ENCODE measurements around the gene CYP26A1.

Gene CYP26A1

DNA sequence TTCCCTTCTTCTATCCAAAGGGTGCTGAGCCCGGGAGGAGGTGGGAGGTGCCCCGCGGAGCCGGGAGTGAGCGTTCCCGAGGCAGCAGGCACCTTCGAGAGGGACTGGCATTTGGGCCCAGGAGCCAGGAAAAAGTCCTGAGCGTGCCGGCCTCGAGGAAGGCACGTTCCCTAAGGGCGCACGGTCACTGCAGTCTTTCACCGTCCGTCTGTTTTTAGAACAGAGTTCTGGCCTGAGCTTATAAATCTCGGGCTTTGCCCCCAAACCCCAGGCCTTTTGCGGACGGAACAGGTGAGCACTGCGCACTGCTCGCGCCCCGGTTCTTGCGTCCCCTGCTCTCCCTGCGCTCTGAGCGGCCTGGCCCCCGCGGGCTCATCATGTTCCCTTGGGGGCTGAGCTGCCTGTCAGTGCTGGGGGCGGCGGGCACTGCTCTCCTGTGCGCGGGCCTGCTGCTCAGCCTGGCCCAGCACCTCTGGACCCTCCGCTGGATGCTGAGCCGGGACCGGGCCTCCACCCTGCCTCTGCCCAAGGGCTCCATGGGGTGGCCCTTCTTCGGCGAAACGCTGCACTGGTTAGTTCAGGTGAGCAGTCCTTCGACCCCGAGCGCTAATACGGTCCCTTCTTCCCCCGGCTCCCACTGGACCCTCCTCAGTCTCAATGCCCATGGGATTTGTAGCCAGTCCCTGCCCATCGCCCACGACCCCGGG, 12.7 kb upstream of the CYP26A1 start:
- TF ChIP-seq, protein P1, sequence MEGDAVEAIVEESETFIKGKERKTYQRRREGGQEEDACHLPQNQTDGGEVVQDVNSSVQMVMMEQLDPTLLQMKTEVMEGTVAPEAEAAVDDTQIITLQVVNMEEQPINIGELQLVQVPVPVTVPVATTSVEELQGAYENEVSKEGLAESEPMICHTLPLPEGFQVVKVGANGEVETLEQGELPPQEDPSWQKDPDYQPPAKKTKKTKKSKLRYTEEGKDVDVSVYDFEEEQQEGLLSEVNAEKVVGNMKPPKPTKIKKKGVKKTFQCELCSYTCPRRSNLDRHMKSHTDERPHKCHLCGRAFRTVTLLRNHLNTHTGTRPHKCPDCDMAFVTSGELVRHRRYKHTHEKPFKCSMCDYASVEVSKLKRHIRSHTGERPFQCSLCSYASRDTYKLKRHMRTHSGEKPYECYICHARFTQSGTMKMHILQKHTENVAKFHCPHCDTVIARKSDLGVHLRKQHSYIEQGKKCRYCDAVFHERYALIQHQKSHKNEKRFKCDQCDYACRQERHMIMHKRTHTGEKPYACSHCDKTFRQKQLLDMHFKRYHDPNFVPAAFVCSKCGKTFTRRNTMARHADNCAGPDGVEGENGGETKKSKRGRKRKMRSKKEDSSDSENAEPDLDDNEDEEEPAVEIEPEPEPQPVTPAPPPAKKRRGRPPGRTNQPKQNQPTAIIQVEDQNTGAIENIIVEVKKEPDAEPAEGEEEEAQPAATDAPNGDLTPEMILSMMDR (conservative IDR thresholded peaks at IDR 0.05; ENCODE audit: low read depth, low read length) = no peak
- no peak overlapping the region for H3K4me3 ChIP-seq (ENCODE audit: low read depth, low read length)
- no peak for DNase-seq (ENCODE audit: low read depth)

DNA sequence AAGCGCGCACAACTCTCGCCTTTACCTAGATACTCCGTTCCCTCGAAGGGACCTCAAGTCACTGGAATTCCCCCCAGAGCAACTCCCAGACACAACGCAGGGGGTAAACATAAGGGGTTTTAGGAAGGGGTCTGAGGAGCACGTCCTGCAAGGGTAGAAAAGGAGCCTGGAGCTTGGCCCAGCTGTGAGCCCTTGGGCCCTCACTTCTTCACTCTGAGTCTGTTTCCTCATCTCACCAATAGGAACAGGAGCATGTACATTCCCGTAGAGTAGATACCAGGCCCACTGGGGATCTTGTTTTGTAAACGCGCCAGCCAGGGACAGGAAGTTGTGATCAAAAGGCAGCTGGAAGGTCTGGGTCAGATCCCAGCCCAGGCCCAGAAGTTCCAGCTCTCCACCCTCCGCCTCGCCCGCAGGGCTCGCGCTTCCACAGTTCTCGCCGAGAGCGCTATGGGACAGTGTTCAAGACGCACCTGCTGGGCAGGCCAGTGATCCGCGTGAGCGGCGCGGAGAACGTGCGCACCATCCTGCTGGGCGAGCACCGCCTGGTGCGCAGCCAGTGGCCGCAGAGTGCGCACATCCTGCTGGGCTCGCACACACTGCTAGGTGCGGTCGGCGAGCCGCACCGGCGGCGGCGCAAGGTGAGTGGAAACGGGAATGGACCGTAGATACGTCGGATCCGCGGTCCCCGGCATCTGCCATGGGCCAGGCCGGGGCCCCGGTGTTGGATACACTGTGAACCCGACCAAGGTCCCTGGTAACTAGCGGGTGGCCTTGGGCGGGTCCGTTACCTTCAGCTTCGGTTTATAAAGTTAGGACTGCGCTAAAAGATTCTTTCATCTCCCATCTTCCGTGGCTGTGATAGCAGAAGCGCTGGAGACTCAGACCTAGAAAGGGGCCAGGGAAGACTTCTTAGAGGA, 11.8 kb upstream of the CYP26A1 start:
- peak; percentile 35 for DNase-seq (ENCODE audit: low read depth)
- peak overlapping the region; percentile 38 for H3K4me3 ChIP-seq (ENCODE audit: low read depth, low read length)
- TF ChIP-seq, protein P1 (conservative IDR thresholded peaks at IDR 0.05; ENCODE audit: low read depth, low read length) = no peak

DNA sequence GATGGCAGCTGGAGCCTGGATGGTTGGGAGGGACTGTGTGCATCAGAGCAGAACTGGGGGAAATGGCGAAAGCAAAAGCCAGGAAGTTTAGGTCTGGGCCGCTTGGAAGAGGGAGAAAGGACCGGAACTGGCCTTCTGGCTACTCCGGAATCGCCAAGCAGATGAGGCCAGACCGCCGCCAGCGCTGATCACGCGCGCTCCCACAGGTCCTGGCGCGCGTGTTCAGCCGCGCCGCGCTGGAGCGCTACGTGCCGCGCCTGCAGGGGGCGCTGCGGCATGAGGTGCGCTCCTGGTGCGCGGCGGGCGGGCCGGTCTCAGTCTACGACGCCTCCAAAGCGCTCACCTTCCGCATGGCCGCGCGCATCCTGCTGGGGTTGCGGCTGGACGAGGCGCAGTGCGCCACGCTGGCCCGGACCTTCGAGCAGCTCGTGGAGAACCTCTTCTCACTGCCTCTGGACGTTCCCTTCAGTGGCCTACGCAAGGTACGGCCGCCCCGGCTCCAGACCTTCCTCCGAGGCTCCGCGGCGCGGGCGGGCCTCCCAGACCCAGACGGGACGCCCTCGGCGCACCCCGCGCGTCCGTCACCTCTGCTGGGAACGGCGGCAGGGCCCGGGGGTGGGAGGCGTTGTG, 11.1 kb upstream of the CYP26A1 start:
- peak; percentile 44 for DNase-seq (ENCODE audit: low read depth)
- TF ChIP-seq, protein P1 (conservative IDR thresholded peaks at IDR 0.05; ENCODE audit: low read depth, low read length) = peak; percentile 37
- peak overlapping the region; percentile 38 for H3K4me3 ChIP-seq (ENCODE audit: low read depth, low read length)

DNA sequence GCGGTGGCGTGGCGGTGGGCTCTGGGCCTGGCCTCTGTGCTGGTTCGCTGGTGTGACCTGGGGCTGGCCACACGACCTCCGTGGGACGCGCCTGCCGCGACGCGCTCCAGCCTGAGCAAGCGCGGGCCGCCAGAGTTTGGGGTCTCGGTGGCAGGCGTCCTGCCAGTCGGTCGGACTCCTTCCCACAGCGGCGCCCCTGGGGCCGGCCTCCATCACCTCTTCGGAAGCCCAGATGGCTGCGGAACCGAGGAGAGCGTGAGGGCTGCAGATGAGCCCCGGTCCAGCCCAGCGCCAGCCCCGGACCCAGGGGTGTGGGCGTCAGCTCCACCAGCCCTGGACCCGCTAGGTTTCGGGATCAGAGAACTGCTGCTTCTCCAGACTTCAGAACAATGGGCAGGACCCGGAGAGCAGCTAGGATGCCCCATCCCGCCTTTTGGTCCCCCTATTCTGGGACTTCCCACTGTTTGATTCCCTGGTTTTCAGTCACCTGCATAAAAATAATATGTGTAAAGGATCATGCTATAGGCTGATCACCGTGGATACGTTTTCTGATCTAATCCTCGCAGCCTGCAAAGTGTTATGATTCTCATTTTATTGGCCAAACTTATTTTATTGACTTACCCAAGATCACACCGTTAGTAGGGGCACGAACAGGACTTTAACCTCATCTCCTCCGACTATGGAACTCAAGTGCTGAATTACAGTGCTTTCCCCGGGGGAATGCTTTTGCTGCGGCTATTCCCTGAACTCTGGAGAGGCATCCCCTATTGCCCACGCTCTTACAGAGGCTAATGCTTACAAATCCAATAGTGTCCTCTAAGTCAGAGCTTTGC, 10.3 kb upstream of the CYP26A1 start:
- DNase-seq (ENCODE audit: low read depth) = no peak
- H3K4me3 ChIP-seq (ENCODE audit: low read depth, low read length) = no peak overlapping the region
- TF ChIP-seq, protein P1 (conservative IDR thresholded peaks at IDR 0.05; ENCODE audit: low read depth, low read length) = no peak

DNA sequence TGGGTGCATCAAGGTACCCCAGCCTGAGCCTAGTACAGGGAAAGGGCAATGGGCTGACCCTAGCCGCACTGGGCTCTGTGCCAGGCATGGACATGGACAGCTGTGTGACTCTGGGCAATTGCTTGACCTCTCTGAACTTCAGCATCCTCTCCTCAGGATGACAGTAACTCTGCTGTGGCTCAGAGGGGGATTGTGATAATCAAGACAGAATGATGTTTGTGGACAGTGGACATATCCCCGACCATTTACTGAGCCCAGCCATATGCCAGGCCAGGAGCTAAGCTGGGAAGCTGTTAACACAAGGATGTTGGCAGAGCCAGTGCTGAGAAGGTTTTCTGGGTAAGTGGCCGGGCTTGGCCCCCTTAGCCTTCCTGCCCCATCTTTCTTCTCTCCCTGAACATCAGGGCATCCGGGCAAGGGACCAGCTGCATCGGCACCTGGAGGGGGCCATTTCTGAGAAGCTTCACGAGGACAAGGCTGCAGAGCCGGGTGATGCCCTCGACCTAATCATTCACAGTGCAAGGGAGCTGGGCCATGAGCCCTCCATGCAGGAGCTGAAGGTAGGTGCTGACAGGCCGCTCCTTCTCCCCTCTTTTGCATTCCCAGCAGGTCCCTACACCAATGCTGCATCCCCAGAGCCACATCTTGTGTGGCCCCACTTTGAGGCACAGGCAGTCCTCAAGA, 9.6 kb upstream of the CYP26A1 start:
- TF ChIP-seq, protein P1 (conservative IDR thresholded peaks at IDR 0.05; ENCODE audit: low read depth, low read length) = no peak
- H3K4me3 ChIP-seq (ENCODE audit: low read depth, low read length) = no peak overlapping the region

More for the DNA sequence above, 9.6 kb upstream of the CYP26A1 start:
- DNase-seq (ENCODE audit: low read depth) = no peak

Measured in choroid plexus epithelial cell (primary cell).